HEK293 (cell line): ENCODE measurements around the gene WAC.

ENCODE experiments used
- CTCF ChIA-PET: fragments of 350-600 bp; formaldehyde crosslinking; extraction: SDS; loops from one replicate; lab custom pipeline; 2021; ENCODE audit warnings: antibody characterized with exemption; lab: Yijun Ruan, JAX
- POLR2A ChIA-PET: fragments of 300-600 bp; formaldehyde crosslinking; extraction: SDS; loops from one replicate; lab custom pipeline; 2020; ENCODE audit warnings: antibody characterized with exemption, inconsistent platforms; lab: Yijun Ruan, JAX
- H3K27ac ChIP-seq: fragments of 200-500 bp; sonication (Bioruptor generic); 2 replicates; pipeline ENCODE4 v1.5.1; 2014; ENCODE audit warnings: low read depth, low read length, control low read depth, inconsistent platforms; ENCODE audit errors: extremely low read depth
- H3K36me3 ChIP-seq, 2 experiments: fragments of 200-500 bp in 1 of 2; sonication (Bioruptor generic) in 1 of 2; 1 replicate in 1 of 2; 2 replicates in 1 of 2; pipeline ENCODE4 v1.5.1; 2014 to 2017; ENCODE audit warnings: inconsistent platforms in 2 of 2, low read length in 2 of 2; ENCODE audit not compliant: control insufficient read depth in 2 of 2, insufficient read depth in 1 of 2
- H3K4me1 ChIP-seq: fragments of 200-500 bp; sonication (Bioruptor generic); 2 replicates; pipeline ENCODE4 v1.5.1; 2014; ENCODE audit warnings: mild to moderate bottlenecking, low read length, inconsistent platforms; ENCODE audit not compliant: control insufficient read depth, insufficient read depth
- H3K4me3 ChIP-seq: 2 replicates; pipeline ENCODE4 v1.5.1; 2011; ENCODE audit warnings: low read depth, mild to moderate bottlenecking, control low read depth, low read length, moderate library complexity
- H3K9me3 ChIP-seq: fragments of 200-500 bp; sonication (Bioruptor generic); 2 replicates; pipeline ENCODE4 v1.5.1; 2014; ENCODE audit warnings: low read depth, low read length, inconsistent platforms; ENCODE audit not compliant: control insufficient read depth, insufficient read depth
- BCL6B ChIP-seq: fragments of 450-650 bp; formaldehyde crosslinking; IDR thresholded peaks from 2 replicates; pipeline ENCODE4 v1.5.1; 2017; ENCODE audit warnings: missing biosample characterization, missing genetic modification characterization
- FEZF1 ChIP-seq: fragments of 450-650 bp; formaldehyde crosslinking; IDR thresholded peaks from 2 replicates; pipeline ENCODE4 v1.5.1; 2016; ENCODE audit warnings: missing biosample characterization, missing genetic modification characterization
- GLIS2 ChIP-seq: fragments of 450-650 bp; formaldehyde crosslinking; IDR thresholded peaks from 2 replicates; pipeline ENCODE4 v1.5.1; 2016; ENCODE audit warnings: missing biosample characterization, missing genetic modification characterization
- HOXD13 ChIP-seq: sonication (generic); formaldehyde crosslinking; IDR thresholded peaks from 2 replicates; pipeline ENCODE4 v1.8.0; 2022; ENCODE audit warnings: missing genetic modification reagents, borderline replicate concordance
- PATZ1 ChIP-seq: fragments of 450-650 bp; formaldehyde crosslinking; IDR thresholded peaks from 2 replicates; pipeline ENCODE4 v1.5.1; 2016; ENCODE audit warnings: missing biosample characterization, missing genetic modification characterization
- PRDM4 ChIP-seq: fragments of 450-650 bp; formaldehyde crosslinking; IDR thresholded peaks from 2 replicates; pipeline ENCODE4 v1.5.1; 2017; ENCODE audit warnings: missing biosample characterization, missing genetic modification characterization
- YY1 ChIP-seq: fragments of 450-650 bp; formaldehyde crosslinking; IDR thresholded peaks from 2 replicates; pipeline ENCODE4 v1.5.1; 2018; ENCODE audit warnings: missing biosample characterization, missing genetic modification characterization
- YY2 ChIP-seq: fragments of 450-650 bp; formaldehyde crosslinking; IDR thresholded peaks from 2 replicates; pipeline ENCODE4 v1.5.1; 2016; ENCODE audit warnings: missing biosample characterization, missing genetic modification characterization
- ZBTB1 ChIP-seq: fragments of 450-650 bp; formaldehyde crosslinking; IDR thresholded peaks from 2 replicates; pipeline ENCODE4 v1.5.1; 2016; ENCODE audit warnings: missing biosample characterization, missing genetic modification characterization
- ZBTB7A ChIP-seq: fragments of 450-650 bp; formaldehyde crosslinking; IDR thresholded peaks from 2 replicates; pipeline ENCODE4 v1.5.1; 2016; ENCODE audit warnings: low read depth, missing biosample characterization, missing genetic modification characterization
- ZNF132 ChIP-seq: fragments of 450-650 bp; formaldehyde crosslinking; IDR thresholded peaks from 2 replicates; pipeline ENCODE4 v1.5.1; 2017; ENCODE audit warnings: missing biosample characterization, missing genetic modification characterization, borderline replicate concordance
- ZNF157 ChIP-seq: fragments of 450-650 bp; formaldehyde crosslinking; IDR thresholded peaks from 2 replicates; pipeline ENCODE4 v1.5.1; 2016; ENCODE audit warnings: missing biosample characterization, missing genetic modification characterization
- ZNF184 ChIP-seq: fragments of 450-650 bp; IDR thresholded peaks from 2 replicates; pipeline ENCODE4 v1.5.1; 2018; ENCODE audit warnings: missing biosample characterization, mild to moderate bottlenecking, missing genetic modification characterization
- ZNF19 ChIP-seq: fragments of 450-650 bp; formaldehyde crosslinking; IDR thresholded peaks from 2 replicates; pipeline ENCODE4; 2016; ENCODE audit warnings: missing biosample characterization, missing genetic modification characterization, low read depth
- ZNF26 ChIP-seq: fragments of 450-650 bp; formaldehyde crosslinking; IDR thresholded peaks from 2 replicates; pipeline ENCODE4 v1.5.1; 2016; ENCODE audit warnings: missing biosample characterization, missing genetic modification characterization
- ZNF311 ChIP-seq: fragments of 450-650 bp; formaldehyde crosslinking; IDR thresholded peaks from 2 replicates; pipeline ENCODE4 v1.5.1; 2017; ENCODE audit warnings: missing biosample characterization, missing genetic modification characterization, borderline replicate concordance
- ZNF350 ChIP-seq: fragments of 450-650 bp; formaldehyde crosslinking; IDR thresholded peaks from 2 replicates; pipeline ENCODE4 v1.5.0; 2017; ENCODE audit warnings: missing biosample characterization, mild to moderate bottlenecking, missing genetic modification characterization
- ZNF518A ChIP-seq: fragments of 450-650 bp; formaldehyde crosslinking; conservative IDR thresholded peaks from 2 replicates; pipeline ENCODE4 v1.5.1; 2016; ENCODE audit warnings: low read depth, missing biosample characterization, missing genetic modification characterization

WAC gene

GRCh38 chr10:28544058-28544457 lies 11.1 kb downstream of the WAC start:
- CTCF ChIA-PET = no interaction called here
- Histone ChIP-seq H3K4me3 (no peak overlapping the region), H3K4me1 (no peaks in the 10 kb centered on the region), H3K9me3 (no peaks in the 10 kb centered on the region), H3K27ac (no peak overlapping the region), H3K36me3 (peaks cover 79 to 88% of the 10 kb centered on the region in 2 experiments)
- POLR2A ChIA-PET = interaction anchor here (0.5 to 1.8 kb wide), 2 partner anchors 12 kb away, joined by 3 to 4 read pairs; partner anchors contain the start of gene WAC
- no peak for TF ChIP-seq BCL6B (tag by site-specific recombination)
- no peak for TF ChIP-seq ZNF19 (tag by site-specific recombination)
- TF ChIP-seq PRDM4 (tag by site-specific recombination) = no peak
- no peak for TF ChIP-seq ZNF157
- no peak for TF ChIP-seq ZNF184
- TF ChIP-seq HOXD13 = no peak
- no peak for TF ChIP-seq ZNF26 (tag by site-specific recombination)
- no peak for TF ChIP-seq PATZ1 (tag by site-specific recombination)
- TF ChIP-seq ZBTB1 (tag by site-specific recombination) = no peak
- no peak for TF ChIP-seq GLIS2
- no peak for TF ChIP-seq ZBTB7A (tag by site-specific recombination)
- no peak for TF ChIP-seq YY1
- TF ChIP-seq ZNF518A (tag by site-specific recombination) = no peak
- TF ChIP-seq YY2 = no peak
- TF ChIP-seq FEZF1 (tag by site-specific recombination) = no peak
- no peak for TF ChIP-seq ZNF311 (tag by site-specific recombination)
- no peak for TF ChIP-seq ZNF350 (tag by site-specific recombination)
- no peak for TF ChIP-seq ZNF132 (tag by site-specific recombination)
